Suprapubic skin (tissue), 4 donors: ENCODE results near the gene CCDC85C.

Experiments
- POLR2A ChIP-seq, 2 donors: fragments of 450-650 bp; IDR thresholded peaks; one replicate each; pipeline ENCODE4 v1.6.1; 2017; ENCODE audit warnings: antibody characterized with exemption in 2 of 2, mild to moderate bottlenecking in 2 of 2, moderate library complexity in 2 of 2
- POLR2AphosphoS5 ChIP-seq, 3 donors: sonication (generic); formaldehyde crosslinking; IDR thresholded peaks; one replicate each; pipeline ENCODE4 v1.6.1; 2017; ENCODE audit warnings: antibody characterized with exemption in 3 of 3
- TF ChIP-seq, protein P1 (sequence below), 2 donors: fragments of 200-600 bp in 1 of 2; fragments of 450-650 bp in 1 of 2; sonication (generic) in 1 of 2; IDR thresholded peaks; one replicate each; pipeline ENCODE4 v1.5.1; 2016 to 2019; ENCODE audit warnings: antibody characterized with exemption in 2 of 2, mild to moderate bottlenecking in 1 of 2, moderate library complexity in 1 of 2

DNA sequence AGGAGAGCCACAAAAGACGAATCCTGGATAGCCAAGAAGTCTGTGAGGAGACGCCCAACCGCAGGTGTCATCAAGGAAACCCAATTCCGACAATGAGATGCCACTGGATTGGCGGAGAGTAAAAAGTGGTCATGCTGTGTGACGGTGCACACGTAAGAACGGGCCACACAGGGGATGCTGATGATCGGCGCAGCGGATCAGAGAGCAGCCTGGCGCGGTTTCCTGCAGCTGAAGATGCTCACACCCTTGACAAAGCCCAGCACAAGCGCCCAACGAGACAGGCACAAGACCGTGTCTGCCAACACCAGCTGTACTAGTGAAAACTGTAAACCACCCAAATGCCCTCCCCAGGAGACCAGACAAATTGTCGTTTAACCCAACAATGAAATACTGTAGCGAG is 55.8 kb downstream of the CCDC85C start:
- TF ChIP-seq, protein P1, sequence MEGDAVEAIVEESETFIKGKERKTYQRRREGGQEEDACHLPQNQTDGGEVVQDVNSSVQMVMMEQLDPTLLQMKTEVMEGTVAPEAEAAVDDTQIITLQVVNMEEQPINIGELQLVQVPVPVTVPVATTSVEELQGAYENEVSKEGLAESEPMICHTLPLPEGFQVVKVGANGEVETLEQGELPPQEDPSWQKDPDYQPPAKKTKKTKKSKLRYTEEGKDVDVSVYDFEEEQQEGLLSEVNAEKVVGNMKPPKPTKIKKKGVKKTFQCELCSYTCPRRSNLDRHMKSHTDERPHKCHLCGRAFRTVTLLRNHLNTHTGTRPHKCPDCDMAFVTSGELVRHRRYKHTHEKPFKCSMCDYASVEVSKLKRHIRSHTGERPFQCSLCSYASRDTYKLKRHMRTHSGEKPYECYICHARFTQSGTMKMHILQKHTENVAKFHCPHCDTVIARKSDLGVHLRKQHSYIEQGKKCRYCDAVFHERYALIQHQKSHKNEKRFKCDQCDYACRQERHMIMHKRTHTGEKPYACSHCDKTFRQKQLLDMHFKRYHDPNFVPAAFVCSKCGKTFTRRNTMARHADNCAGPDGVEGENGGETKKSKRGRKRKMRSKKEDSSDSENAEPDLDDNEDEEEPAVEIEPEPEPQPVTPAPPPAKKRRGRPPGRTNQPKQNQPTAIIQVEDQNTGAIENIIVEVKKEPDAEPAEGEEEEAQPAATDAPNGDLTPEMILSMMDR (IDR thresholded peaks at IDR 0.05), result no peak
- no peak for TF ChIP-seq POLR2A (IDR thresholded peaks at IDR 0.05)
- TF ChIP-seq POLR2AphosphoS5 (IDR thresholded peaks at IDR 0.05), result no peak
